ENCODE measurements around the gene SEMA6B.

Gene SEMA6B

DNA sequence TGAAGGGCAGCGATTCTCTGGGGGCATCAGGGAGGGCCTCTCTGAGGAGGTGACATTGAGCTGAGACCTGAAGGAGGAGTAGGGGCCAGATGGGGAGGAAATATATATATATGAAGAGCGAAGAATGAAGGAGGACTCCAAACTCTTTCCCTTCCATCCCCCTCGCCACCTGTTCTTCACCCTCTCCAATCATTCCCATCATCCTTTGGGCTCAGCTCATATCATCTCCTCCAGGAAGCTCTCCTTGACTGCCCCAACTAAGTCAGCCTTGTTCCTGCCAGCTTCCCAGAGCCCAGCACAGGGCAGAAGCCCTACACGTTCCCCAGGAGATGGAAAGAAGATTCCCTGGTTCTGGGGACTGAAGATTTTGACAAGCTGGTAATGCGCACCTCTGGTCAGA lies 33.0 kb upstream of the SEMA6B start:
- no peak for TF ChIP-seq POLR2AphosphoS5 (IDR thresholded peaks at IDR 0.05; ENCODE audit: low read depth, low read length)

DNA sequence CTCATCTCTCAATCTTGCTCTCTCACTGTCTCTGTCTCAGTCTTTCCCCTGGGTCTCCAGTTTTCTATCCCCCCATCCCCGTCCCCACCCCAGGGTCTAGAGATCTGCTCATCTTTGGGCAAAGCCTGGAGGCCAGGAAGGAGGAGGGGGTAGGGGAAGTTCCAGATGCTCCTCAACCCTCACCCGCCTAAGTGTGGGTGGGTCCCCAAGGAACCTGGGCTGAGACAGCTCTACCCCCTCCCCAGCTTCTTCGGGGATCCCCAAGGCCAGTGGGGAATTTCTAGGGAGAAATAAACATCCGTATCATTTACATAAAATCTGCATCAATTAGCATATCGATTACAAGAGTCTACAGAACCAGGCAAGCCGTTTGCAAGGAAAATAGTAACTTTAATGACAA lies 31.8 kb upstream of the SEMA6B start:
- no peak for TF ChIP-seq FOXP2 (optimal IDR thresholded peaks at IDR 0.05; ENCODE audit: borderline replicate concordance, extremely low read depth, extremely low read length, insufficient read depth)
- TF ChIP-seq SIN3A (IDR thresholded peaks at IDR 0.05; ENCODE audit: borderline replicate concordance, insufficient read depth, low read length) = no peak
- no peak for TF ChIP-seq TAF1 (IDR thresholded peaks at IDR 0.05; ENCODE audit: borderline replicate concordance, insufficient read depth, low read length)

GRCh38 chr19:4590559-4590958 lies 31.1 kb upstream of the SEMA6B start:
- TF ChIP-seq SIN3A (IDR thresholded peaks at IDR 0.05; ENCODE audit: borderline replicate concordance, insufficient read depth, low read length) (no peak), FOXP2 (optimal IDR thresholded peaks at IDR 0.05; ENCODE audit: borderline replicate concordance, extremely low read depth, extremely low read length, insufficient read depth) (no peak), TAF1 (IDR thresholded peaks at IDR 0.05; ENCODE audit: borderline replicate concordance, insufficient read depth, low read length) (no peak), POLR2AphosphoS5 (IDR thresholded peaks at IDR 0.05; ENCODE audit: low read depth, low read length) (no peak), REST (IDR thresholded peaks at IDR 0.05; ENCODE audit: insufficient read depth in 1 of 2, low read depth in 2 of 2, low read length in 2 of 2) (no peak)

DNA sequence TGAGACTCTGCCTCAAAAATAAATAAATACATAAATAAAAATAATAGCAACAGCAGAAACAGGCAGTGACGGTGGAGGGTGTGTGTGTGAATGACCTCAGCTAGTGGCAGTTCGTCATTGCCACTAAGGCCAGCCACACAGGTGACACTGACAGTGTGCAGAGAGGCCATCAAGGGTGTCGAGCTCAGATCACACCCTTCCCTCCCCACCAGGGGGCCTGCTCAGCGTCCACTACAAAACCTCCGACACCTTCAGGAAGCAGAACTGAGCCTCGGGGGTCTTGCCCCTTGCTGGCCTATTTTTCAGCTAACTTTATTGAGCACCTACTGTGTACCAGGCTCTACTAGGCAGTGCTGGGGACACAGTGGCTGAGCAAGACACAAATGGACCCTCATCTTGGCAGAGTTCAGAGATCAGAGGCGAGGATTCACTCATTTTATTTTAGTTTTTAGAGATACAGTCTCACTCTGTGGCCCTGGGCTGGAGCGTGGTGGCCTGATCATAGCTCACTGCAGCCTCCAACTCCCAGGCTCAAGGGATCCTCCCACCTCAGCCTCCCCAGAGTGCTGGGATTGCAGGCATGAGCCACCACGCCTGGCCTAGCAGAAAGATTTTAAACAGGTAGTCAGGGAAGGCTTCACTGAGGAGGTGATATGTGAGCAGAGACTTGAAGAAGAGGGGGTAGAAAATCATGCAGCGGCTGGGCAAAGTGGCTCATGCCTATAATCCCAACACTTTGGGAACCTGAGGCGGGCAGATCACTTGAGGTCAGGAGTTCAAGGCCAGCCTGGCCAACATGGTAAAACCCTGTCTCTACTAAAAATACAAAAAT lies 30.3 kb upstream of the SEMA6B start:
- TF ChIP-seq FOXP2 (optimal IDR thresholded peaks at IDR 0.05; ENCODE audit: borderline replicate concordance, extremely low read depth, extremely low read length, insufficient read depth) (no peak), POLR2AphosphoS5 (IDR thresholded peaks at IDR 0.05; ENCODE audit: low read depth, low read length) (no peak), SIN3A (IDR thresholded peaks at IDR 0.05; ENCODE audit: borderline replicate concordance, insufficient read depth, low read length) (no peak), REST (IDR thresholded peaks at IDR 0.05; ENCODE audit: insufficient read depth in 1 of 2, low read depth in 2 of 2, low read length in 2 of 2) (no peak), TAF1 (IDR thresholded peaks at IDR 0.05; ENCODE audit: borderline replicate concordance, insufficient read depth, low read length) (no peak)

GRCh38 chr19:4588291-4588761 lies 28.8 kb upstream of the SEMA6B start:
- TF ChIP-seq SIN3A (IDR thresholded peaks at IDR 0.05; ENCODE audit: borderline replicate concordance, insufficient read depth, low read length) (no peak), TAF1 (IDR thresholded peaks at IDR 0.05; ENCODE audit: borderline replicate concordance, insufficient read depth, low read length) (no peak), FOXP2 (optimal IDR thresholded peaks at IDR 0.05; ENCODE audit: borderline replicate concordance, extremely low read depth, extremely low read length, insufficient read depth) (no peak), POLR2AphosphoS5 (IDR thresholded peaks at IDR 0.05; ENCODE audit: low read depth, low read length) (no peak), REST (IDR thresholded peaks at IDR 0.05; ENCODE audit: insufficient read depth in 1 of 2, low read depth in 2 of 2, low read length in 2 of 2) (no peak)

DNA sequence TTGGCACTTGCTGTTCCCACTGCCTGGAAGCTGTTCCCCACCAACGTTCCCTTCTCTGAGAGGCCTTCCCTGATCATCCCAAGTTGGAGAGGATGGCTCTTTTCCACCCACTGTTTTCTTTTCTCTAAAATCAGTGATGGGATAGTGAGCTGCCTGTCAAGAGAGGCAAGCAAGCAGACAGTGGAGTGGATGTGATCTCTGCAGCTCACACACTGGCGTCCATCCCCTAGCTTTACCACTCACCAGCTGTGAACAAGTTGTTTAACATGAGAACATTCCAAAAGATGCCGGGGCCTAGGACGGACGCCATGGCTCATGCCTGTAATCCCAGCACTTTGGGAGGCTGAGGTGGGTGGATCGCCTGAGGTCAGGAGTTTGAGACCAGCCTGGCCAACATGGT lies 28.0 kb upstream of the SEMA6B start:
- TF ChIP-seq REST (IDR thresholded peaks at IDR 0.05; ENCODE audit: insufficient read depth in 1 of 2, low read depth in 2 of 2, low read length in 2 of 2) (no peak), FOXP2 (optimal IDR thresholded peaks at IDR 0.05; ENCODE audit: borderline replicate concordance, extremely low read depth, extremely low read length, insufficient read depth) (no peak), POLR2AphosphoS5 (IDR thresholded peaks at IDR 0.05; ENCODE audit: low read depth, low read length) (no peak)
